Suppressor macrophage treated with lipopolysaccharide for 4 hours (primary cell): ENCODE results near the gene BRIP1.
"Not testable (repeated sequence)": the region's sequence is repeated elsewhere in the genome, so short reads cannot be mapped to it uniquely, and the experiment has no call there.

Experiments used
- DNase-seq: peaks from one replicate; pipeline ENCODE4 v3.0.0-alpha.2; 2020

BRIP1 gene

DNA sequence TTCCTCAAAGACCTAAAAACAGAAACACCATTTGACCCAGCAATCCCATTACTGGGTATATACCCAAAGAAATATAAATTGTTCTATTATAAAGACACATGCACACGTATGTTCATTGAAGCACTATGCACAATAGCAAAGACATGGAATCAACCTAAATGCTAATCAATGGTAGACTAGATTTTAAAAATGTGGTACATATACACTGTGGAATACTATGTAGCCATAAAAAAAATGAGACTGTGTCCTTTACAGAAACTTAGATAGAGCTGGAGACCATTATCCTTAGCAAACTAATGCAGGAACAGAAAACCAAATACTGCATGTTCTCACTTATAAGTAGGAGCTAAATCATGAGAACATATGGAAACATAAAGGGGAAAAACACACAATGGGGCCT lies 36.5 kb downstream of the BRIP1 start:
- not testable (repeated sequence) for DNase-seq

DNA sequence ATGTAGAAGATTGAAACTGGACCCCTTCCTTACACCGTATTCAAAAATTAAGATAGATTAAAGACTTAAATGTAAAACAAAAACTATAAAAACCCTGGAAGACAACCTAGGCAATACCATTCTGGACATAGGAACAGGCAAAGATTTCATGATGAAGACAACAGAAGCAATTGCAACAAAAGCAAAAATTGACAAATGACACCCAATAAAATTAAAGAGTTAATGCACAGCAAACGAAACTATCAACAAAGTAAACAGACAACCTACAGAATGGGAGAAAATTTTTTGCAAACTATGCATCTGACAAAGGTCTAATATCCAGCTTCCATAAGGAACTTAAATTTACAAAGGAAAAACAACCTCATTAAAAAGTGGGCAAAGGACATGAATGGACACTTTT lies 37.1 kb downstream of the BRIP1 start:
- DNase-seq, result not testable (repeated sequence)

DNA sequence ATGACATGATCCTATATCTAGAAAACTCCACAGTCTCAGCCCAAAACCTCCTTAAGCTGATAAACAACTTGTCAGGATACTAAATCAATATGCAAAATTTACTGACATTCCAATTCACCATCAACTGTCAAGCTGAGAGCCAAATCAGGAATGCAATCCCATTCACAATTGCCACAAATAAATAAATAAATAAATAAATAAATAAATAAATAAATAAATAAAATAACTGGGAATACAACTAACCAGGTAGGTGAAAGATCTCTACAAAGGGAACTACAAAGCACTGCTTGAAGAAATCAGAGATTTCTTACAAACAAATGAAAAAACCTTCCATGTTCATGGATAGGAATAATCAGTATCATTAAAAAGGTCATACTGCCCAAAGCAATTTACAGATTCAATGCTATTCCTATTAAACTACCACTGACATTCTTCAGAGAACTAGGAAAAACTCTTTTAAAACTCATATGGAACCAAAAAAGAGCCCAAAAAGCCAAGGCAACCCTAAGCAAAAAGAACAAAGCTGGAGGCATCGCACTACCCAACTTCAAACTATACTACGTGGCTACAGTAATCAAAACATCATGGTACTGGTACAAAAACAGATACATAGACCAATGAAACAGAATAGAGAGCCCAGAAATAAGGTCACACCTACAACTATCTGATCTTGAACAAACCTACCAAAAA lies 37.7 kb downstream of the BRIP1 start:
- DNase-seq, result no peak

DNA sequence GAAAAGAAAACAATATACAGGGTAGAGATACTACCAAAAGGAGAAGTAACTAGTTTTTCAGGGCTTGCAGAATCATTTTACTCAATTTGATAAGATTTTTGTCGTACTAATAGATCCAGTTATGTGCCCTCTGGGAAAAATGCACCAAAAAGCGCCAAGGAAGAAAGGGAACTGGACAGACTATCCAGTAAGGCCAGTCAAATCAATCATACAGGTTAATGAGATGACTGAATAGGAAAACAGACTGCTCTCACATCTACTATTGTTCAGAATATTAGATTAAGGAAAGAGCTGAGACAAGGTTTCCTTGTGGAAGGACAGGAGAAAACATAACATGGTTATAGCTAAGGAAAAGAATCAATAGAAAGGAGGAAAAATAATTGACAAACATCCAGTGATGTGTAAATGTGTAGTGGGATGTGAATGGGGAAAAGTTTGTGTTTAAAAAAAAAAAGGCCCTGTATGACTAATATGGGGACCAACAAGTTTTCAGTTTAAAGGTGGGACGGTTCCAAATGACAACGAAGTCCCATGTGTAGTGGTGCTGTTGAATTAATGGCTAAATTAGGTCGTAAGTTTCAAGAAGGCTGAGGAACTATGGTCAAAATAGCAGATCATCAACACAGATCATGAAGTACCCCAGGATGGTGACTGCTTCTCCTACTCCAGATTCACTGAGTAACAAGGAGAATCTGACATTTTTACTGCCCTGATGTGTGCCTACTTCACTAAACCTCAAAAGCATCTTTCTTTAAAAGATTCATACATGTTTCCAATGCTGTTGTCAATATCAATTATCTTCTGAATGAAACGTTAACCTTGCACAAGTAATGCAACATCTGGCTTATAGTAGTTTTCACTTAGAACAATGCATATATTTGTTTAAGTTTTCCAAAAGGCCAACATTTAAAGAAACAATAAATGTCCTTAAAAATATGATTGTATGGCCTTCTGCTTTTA lies 40.7 kb downstream of the BRIP1 start:
- DNase-seq, result no peak

DNA sequence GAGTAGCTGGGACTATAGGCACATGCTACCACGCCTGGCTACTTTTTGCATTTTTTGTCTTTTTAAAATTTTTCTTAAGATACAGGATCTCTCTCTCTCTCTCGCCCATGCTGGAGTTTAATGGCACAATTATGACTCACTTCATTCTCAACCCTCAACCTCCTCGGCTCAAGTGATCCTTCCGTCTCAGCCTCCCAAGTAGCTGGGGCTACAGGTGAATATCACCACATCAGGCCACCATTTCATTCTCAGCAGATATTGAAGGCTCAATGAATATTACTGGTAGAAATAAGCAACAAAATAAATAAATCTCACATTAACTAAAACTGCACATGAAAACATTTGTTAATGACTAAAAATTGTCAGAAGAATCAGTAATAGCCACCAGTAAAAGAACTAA lies 41.7 kb downstream of the BRIP1 start:
- no peak for DNase-seq

DNA sequence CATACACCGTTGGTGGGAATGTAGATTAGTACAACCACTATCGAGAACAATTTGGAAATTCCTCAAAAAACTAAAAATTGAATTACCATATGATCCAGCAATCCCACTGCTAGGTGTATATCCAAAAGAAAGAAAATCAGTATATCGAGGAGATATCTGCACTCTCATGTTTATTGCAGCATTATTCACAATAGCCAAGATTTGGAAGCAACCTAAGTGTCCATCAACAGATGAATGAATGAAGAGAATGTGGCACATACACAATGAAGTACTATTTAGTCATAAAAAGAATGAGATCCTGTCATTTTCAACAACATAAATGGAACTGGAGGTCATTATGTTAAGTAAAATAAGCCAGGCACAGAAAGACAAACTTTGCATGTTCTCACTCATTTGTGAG lies 44.1 kb downstream of the BRIP1 start:
- not testable (repeated sequence) for DNase-seq

DNA sequence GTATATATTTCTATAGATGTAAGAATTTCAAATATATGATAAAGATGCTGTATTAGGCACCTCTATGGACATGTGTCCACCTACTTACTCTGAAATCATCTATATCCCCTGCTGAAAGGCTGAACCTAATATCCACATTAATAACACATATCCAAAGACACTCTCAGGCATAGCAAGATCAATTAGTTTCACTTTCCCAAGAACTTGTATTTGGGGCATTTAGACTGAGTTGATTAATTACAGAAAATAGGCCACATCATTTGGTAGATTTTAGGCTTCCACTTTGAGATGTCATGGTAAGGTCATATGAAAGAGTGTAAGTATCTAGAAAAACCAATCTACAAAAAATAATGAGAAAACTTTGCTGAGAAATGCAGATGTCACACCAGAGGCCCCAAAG lies 45.1 kb downstream of the BRIP1 start:
- DNase-seq, result no peak

DNA sequence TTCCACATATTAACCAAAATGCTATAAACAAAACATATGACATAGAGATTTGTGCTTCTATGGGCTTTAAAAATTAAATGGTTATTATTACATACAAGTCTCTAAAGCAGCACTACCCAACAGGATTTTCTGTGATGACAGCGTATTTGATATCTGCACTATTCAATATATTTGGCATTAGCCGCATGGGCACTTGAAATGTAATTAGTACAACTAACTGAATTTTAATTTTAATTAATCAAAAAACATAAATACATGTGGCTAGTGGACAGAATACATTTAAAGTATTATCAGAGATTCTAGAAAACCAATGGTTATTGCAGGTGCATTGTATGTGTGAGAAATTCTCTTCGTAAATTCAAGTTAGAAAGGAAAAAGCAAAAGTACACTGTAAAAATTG lies 45.9 kb downstream of the BRIP1 start:
- no peak for DNase-seq

DNA sequence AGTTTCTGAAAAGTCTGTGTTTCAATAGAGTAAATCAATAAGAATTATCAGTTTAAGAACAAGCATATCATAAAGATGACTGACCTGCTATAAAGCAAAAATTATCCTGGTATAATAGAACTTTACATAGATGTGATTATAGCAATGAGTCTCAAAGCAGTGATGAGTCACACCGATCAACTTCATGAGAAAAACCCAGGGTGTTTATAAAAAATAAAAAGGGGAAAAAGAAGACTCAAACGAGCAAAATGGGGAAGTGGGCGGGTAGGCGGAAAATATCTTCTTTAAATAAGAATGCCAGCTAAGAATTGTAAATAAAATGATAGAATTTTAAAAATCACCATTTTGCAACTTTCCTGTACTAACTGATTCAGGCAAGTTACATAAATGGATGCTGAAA lies 46.8 kb downstream of the BRIP1 start:
- peak; percentile 85 for DNase-seq

DNA sequence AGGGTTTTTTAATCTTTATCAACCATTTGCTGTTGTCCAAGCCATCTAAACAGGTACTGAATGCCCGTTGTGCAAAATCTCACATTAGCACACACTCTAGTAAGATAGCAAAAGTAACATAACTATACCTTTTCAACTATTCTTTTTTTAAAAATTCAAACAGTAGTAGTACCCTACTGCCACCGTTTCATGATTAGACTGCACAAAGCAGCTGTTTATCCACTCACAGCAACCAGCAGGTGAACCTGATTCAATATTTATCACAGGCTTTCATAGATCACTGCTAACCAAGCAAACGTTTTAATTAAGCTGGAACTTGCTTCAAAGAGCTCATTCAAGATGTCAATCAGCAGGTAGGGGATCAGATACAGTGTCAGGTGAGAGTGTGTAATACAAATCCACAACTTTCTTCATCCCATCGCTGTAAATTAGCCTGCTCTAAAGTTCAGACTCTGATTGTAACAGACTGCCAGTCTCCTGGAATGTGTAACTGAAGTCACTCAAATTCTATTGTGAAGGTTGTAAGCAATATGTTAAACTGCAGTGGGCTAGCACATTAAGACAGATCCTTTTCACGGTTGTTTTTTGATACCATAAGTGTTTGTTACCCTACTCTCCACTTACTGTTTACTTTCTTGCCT lies 47.3 kb downstream of the BRIP1 start:
- no peak for DNase-seq

DNA sequence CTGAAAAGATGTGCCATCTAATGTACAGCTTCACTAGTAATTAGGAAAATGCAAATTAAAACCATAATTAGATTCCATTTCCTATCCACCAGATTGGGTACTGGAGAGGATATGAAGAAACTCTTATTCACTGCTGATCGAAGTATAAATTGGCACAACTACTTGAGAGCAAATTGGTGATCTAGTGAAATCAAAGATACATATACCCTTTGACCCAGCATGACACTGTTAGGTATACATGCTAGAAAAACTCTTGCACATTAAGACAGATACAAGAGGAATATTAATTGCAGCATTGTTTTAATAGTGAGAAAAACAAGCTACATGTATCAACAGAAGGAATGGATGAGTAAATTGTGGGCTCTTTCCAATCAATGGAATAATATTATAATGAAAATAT lies 48.8 kb downstream of the BRIP1 start:
- DNase-seq, result no peak

DNA sequence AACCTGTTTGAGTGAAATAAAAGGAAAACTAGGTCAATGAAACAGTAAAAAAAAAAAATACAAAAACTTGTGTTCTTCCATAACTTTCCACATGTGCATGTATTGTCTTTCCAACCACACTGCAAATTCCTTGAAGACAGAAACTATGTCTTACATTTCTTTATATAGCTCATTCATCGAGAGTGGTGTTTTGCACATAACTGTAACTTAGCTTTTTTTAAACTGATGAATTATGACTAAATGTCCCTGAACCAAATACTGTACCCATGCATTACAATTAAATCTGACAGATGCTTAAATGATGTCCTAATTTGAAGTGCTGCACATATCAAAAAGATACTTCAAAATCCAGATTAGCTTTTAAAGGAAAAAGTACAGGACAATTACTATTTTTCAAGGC lies 50.1 kb downstream of the BRIP1 start:
- no peak for DNase-seq

DNA sequence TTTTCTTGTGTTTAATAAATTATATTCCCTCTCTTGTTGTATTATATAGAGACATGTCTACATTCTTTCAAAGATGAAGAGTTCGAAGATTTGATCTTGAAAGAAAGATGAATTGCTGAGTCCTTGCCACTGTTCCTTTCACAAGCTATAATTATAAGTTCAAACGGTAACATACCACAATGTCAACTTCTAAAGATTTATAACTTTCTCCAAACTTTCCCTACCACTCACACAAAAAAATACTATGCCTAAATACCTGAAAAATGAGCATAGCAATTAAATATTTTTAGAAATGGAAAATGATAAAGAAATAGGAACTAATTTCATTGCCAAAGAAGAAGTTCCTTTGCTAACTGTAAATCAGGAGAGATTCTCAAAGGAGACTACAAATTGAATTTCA lies 50.6 kb downstream of the BRIP1 start:
- no peak for DNase-seq

DNA sequence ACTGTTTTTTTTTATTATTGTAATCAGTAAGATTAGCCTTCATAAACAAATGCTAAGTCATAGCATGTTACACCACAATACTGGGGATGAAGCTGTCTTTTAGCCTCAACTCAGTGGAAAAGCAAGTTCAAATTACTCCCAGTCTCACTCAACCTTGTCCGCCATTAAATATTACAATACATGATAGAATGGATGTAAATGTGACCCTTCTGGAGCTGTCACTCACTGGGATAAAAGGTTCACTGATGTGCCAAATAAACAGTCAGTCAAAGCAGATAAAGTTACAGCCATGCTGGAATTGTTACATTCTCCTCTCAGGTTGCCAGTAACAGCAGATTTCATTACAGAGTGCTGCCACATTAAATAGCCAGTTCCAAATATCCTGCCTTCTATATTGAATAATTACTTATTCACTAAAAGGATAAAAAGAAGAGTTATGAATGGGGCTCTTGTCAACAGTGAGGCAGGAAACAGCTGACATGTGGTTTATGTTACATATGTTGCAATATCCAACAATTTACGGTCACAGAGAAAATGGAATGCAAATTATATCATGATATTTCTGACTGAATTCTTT lies 53.4 kb downstream of the BRIP1 start:
- peak; percentile 21 for DNase-seq

DNA sequence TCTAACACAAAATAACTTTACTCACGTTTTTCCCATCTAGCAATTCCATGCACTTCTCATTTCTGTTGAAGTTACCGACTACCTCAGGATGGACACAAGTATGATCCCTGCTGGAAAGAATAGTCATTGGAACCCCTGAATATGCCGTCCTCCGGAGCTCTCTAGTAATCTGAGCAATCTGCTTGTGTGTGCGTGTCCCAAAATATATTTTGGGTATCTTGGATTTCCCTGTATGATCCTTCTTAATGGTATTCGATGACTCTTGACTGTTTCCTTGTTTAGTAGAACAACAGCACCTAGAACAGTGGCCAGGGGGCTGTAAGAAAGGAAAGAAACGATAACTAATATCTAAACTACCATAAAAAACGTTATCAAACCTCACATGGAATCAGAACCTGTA lies 54.9 kb downstream of the BRIP1 start:
- no peak for DNase-seq

DNA sequence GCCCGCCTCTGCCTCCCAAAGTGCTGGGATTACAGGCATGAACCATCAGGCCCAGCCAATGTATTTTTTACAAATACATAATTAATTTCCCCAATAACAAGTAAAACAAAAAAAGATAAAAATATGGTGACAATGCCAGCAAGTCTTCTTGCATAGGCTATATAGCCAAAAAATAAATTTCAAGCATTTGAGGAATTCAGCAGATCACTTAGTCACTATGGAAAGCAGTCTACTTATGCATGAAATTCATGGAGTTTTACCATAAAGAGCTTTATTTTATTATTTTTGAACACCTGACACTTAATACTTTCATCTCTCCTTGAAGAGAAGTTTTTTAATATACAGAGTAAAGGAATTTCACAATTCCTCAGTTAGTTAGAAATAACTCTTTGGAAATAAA lies 56.4 kb downstream of the BRIP1 start:
- DNase-seq, result no peak

DNA sequence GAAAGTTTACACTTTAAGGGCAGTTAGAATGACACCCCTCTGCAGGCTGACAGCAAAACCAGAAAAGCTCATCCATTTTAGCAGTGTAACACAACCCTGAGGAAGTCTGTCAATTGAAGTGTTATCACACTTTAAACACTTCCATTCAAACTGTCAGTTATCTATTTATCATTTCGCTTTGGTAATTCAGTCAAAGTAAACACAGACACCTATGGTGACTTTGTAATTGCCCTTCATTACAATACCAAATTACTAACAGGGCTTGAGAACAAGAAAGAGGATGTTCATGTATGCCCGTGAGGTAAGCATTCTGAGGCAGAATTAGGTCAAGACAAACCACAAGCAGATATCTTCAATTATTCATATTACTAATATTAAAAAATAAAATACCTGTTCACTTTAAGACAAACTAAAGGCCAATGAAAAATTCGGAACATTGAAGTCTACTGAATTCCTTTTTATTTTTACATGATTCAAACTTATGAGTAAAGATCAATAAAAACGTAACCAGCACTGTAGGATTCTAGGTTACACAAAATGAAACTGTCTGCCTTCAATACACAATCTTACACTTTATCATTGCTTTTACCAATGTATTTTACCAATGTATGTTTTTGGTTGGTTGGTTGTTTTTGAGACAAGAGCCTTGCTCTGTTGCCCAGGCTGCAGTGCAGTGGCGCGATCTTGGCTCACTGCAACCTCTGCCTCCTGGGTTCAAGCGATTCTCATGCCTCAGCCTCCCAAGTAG lies 57.1 kb downstream of the BRIP1 start:
- no peak for DNase-seq

DNA sequence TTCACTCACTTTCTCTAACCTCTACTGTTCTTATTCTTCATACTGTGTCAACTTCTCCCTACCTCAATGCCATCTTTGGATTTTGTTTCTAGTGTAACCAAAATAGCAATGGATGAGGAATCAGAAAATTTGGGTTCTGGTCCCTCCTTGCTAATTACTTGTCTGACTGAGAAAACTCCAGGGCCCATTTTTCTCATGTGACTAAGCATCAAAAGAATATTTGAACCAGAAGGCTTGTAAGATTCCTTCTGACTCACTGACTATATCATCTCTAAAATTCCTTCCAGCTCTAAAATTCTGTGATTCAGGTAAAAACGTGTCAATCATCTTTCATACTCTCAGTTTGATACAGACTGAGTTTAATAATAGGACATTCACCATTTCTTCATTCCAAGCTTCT lies 57.9 kb downstream of the BRIP1 start:
- no peak for DNase-seq

DNA sequence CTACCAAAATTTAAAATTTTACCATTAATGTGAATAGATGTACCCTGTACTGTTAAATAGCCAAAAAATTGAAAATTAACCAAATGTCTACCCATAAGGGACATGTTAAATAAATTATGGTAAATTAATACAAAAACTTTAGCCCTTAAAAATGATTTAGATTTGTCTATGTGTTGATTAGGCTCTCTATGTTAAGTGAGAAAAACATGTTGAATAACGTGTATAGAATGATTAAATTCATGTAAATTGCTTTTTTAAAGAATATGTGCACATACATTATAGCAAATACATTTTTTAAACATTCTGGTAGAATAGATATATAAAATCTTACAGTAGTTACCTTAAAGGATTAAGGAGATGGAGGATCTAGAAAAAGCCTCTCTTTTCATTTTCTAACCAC lies 59.5 kb downstream of the BRIP1 start:
- no peak for DNase-seq

DNA sequence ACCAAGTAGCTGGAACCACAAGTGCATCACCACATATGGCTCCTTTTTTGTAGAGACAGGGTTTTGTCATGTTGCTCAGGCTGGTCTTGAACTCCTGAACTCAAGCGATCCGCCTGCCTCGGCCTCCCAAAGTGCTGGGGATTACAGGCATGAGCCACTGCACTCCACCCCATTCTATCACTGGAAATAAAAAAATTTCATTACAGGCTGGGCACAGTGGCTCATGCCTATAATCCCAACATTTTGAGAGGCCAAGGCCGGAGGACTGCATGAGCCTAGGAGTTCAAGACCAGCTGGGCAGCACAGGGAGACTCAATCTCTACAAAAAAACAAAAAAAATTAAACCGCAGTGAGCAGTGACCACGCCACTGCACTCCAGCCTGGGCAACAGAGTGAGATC lies 60.1 kb downstream of the BRIP1 start:
- DNase-seq, result no peak

DNA sequence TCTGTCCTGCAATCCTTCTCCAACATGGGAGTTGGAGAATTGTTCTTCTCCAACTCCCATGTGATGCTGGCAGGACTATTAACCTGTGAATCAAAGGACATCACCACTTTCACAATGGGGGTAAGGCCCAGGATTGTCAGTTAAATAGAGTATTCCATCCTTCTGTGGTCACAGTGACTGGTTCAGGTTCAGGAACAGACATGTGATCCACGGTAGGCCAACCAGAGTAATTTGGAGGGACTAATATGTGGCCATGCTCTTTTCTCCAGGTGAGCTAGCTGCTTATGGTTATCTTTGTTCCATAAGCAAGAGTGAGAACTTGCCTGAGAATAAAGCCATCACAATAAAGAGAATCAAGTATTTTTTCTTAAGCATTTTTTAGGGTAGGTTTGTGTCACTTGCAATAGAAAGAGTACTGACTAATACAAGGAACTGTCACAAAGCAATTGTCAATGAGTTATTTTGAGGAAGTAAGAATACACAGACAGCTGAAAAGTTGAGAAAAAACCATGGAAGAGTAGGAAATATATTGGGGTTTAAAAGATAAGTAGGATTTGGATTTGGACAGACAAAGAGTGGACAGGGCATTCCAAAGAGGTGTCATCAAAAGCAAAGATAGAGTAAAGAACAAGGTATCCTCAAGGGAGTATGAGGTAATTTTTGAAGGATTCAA lies 63.4 kb downstream of the BRIP1 start:
- DNase-seq, result peak; percentile 14

DNA sequence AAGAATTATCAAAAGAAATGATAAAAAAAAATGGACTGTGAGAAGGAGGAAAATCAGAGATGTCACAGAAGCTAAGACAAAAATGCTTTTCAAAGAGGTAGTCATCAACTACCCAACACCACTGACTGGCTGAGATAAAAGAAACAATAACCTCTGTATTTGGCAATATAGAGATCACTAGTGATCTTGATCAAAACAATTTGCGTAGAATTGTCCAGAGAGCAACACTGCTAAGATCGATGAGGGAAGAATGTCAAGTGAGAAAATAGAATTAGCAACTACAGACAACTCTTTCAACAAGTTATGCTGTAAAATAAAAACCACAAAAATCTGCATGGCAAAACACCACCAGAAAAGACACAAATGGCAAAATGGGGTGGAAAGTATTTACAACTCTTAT lies 66.0 kb downstream of the BRIP1 start:
- DNase-seq, result no peak
